ENCODE results near the gene C10orf88. TPM values are rescaled to one million over a fixed set of nuclear protein-coding genes. Genes with fewer than 3 reads are reported as not detected.

C10orf88 gene, protein sequence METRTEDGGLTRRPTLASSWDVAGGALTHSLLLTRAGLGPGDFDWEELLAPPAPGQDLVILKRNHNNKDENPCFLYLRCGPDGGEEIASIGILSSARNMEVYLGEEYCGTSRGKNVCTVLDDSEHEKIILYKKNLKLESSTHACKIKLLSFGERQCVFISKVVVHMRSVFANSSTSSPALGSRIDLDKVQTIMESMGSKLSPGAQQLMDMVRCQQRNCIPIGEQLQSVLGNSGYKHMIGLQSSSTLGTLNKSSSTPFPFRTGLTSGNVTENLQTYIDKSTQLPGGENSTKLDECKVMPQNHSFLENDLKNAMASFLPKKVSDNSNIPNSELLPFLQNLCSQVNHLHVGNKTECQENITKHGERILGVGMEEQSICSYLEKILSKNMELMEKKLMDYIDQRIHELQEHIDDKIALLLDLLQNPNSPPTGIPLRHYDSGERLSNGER
- 14.8 and 16.0 TPM in 2 replicates for total RNA-seq

DNA sequence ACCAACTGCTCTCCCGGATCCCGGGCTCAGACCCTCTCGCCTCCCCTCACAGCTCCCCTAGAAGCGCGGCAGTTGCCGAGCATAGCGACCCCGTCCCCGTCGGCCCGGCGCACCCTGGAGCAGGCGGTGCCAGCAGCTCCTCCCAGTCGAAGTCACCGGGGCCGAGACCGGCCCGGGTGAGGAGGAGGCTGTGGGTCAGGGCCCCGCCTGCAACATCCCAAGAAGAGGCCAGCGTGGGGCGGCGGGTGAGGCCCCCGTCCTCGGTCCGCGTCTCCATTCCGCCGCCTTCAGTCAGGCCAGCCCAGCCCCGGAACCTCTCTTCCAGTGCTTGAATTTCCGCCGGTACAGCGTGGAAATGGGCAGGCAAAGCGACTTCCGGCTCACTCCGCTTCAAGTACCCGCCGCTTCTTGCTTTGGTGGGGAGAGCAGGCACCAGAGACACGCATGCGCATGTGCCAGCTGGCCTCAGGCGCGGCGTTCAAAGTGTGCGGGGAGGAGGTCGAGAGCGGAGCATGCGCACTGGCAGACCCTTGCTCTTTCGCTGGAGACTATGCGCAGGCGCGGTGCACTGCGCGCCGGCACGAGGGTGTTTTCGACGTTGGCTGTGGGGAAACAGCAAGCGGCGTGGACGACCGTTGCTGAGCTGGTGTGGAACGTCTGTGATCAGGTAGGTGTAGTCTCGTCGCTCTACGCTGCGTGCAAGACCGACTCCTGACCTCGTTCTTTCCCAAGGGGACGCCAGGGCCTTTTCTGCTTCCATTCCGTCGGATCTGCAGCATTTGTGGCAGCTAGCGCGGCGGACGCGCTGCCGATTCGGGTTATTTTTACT is at the start of gene C10orf88:
Gene C10orf88 (minus strand): TSS at position 326 of the 829 bp plus-strand sequence. CDS start 49 bp downstream, at position 277.
- intact Hi-C loops (cut with micrococcal nuclease): loop anchor here (1.0 to 5.0 kb wide), 6 partner anchors 26 to 200 kb away; partner anchors contain the start of genes BUB3, FAM24B, HMX3 and IKZF5

DNA sequence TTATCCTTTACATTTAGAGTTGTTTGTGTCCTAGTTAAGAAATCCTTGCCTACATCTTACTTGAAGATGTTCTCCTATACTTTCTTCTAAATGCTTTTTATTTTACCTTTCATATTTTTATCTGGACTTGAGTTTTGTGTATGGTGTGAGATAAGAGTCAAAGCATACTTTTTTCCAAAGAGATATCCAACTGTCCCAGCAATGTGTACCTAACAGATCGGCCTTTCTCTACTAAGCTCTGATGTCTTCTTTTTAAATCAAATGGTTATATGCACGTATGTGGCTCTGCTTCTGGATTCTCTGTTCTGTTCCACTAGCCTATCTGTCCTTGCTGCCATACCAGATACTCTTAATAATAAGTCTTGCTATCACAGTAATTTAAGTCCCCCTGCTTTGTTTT is 47.3 kb upstream of the C10orf88 start:
- intact Hi-C loops (cut with micrococcal nuclease): no loop called here

DNA sequence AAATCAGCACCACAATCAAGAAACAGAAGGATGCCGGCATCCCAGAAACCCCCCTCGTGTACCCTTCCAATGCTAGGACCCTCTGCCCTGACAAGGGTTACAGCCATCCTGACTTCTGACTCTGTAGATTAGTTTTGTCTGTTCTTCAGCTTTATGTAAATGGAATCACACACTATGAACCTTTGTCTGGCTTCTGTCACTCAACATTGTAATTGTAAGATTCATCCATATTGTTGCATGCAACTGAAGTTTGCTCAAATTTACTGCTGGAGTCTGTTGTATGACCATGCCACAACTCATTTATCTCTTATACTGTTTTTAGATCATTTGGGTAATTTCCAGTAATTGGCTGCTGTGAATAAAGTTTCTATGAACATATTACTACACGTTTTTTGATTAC is 46.1 kb upstream of the C10orf88 start:
- intact Hi-C loops (cut with micrococcal nuclease): no loop called here

DNA sequence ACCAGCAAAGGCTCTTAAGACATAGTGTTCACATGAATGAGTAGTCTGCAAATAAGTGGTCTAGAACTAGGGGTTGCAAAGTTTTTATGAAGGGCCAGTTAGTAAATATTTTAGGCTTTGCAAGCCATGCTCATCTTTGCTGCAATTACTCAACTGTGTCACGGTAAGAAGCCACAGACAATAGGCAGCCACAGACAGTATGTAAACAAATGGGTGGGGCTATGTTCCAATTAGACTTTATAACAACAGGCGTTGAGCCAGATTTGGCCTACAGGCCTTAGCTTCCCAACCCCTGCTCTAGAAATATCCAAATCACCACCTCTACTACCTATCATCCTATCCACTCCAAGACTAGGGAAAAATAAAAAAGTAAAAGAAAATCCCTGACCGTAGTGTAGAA is 45.3 kb upstream of the C10orf88 start:
- intact Hi-C loops (cut with micrococcal nuclease): no loop called here

DNA sequence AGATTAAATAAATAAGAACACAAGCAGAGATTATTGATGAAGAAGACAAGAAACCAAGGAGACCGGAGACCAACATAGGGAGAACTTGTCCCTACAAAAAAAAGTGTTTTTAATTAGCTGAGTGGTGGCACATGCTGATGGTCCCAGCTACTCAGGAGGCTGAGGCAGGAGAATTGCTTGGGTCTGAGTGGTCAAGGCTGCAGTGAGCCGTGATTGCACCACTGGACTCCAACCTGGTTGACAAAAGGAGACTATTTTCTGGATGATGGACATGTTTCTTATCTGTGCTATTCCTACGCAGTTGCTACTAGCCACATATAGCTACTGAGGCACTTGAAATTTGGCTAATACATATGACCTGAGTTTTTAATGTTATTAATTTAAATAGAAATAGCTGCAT is 44.9 kb upstream of the C10orf88 start:
- intact Hi-C loops (cut with micrococcal nuclease): no loop called here

DNA sequence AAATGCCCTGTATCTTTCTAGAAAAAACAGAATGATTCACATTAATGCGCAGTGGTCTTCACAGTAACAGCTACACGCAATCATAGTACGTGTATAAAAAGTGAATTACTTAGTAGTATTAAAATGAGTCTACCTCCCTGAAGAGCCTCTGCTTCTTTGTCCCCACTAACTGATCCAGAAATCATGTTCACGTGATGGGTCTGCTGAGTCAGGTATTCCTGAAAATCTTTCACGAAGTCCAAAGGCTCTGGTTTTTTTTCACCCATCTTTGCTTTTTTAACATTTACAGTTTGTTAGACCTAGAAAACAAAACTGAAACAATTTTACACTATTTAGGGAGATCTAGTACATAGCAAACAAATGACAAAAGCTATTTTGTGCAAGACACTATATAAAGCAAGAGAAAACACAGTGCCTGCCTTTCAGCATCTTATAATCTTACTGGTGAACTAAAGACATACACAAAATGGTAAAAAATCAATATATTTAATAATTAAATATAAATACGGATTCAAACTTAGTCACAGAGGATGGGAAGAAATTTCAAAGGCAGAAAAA is 44.4 kb upstream of the C10orf88 start:
- intact Hi-C loops (cut with micrococcal nuclease): no loop called here

DNA sequence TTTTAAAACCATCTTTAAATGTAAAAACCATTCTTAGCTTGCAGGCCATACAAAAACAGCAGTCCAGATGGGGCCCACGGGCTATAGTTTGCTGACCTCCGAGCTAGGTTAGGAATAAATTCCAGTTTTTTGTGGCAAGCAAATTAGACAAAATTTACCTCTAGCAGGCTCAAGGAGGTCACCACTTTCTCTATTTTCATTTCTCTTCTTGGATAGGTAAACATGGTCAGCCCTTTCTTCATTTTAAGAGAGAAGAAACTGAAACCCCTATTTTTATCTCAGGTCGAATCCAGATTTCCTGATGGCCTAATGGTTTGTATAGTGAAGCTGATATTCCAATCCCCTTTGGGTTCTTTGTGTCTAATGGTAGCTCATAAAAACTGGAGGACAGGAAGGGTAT is 43.8 kb upstream of the C10orf88 start:
- intact Hi-C loops (cut with micrococcal nuclease): no loop called here

DNA sequence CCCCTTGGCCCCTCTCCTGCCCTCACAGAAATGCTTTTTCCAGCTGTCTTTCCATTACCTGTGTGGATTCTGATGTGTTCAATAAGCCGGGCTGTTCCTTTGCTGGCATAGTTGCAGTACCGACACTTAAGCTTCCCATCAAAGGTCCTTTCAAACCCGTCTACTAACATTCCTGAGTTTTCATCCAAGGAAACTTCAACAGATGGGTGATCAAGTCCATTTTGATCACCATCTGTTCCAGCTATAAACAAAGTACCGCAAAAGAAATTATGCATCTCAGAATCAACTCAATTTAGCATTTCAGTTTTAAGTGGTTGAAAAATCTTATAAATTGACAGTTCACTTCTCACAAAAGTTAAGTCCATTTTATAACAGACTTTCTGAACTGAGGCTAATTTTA is 41.9 kb upstream of the C10orf88 start:
- intact Hi-C loops (cut with micrococcal nuclease): no loop called here

DNA sequence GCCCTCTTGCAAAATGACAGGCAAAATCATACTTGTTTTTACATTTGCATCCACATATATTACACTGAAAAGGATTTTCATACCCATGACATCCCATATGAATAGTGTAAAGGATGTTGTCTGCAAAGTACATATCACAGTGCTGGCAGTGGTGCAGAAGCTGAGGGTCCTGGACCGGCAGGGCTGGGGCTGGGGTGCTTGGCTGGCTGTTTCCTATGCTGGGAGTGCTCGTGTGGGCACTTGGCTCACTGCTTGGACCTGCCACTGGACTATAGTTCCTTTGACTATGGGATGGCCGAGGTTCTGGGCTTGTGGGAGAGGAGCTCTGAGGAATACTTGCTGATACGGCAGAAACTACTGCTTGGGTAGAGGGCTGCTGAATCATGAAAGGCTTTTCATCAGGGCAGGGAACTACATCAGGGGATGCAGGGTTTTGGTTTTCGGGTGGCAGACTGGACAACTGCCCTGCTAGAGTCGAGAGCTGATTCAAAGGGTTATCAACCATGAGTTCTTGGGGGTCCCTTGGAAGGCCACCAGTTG is 39.8 kb upstream of the C10orf88 start:
- intact Hi-C loops (cut with micrococcal nuclease): no loop called here

DNA sequence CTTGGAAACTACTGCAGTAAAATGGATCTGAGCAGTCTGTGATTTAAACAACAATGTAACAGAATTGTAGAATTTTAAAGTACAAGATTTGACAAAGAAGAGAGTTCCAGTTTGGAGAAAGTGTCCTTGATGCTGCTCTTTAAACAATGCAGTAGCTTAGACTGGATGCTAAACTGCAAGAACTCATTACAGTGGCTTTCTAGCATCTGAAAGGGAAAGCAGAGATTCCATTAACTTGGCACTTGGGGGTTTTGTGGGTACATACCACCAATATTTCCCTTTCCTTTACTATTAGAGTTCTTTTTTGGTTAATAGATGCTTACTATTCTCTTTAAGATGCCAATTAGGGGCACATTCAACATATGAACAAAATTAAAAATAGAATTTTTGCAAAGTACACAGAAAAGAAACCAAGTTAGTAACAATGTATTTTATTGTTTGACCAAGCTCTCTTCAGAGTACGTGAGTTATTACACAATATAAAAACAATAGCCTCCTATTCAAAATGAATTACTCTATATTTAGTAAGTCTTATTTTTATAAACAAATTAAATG is 38.1 kb upstream of the C10orf88 start:
- intact Hi-C loops (cut with micrococcal nuclease): no loop called here

DNA sequence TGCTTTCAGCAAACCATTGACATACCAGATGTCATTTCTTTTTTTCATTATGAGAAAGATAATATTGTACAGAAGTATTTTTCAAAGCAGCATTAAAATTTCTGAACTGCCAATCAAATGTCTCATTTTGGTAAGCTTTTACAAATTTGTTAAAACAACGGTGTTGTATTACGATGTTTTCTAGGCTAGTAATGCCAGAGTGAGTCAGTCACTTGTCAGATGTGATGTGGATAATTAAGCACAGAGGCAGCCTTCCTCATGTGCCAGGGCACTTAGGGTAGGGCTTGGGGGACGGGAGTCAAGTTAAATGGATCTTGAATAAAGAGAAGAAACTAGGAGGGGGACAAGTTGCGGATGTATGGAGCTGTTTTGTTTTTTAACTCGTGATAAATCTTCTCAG is 36.3 kb upstream of the C10orf88 start:
- intact Hi-C loops (cut with micrococcal nuclease): no loop called here

DNA sequence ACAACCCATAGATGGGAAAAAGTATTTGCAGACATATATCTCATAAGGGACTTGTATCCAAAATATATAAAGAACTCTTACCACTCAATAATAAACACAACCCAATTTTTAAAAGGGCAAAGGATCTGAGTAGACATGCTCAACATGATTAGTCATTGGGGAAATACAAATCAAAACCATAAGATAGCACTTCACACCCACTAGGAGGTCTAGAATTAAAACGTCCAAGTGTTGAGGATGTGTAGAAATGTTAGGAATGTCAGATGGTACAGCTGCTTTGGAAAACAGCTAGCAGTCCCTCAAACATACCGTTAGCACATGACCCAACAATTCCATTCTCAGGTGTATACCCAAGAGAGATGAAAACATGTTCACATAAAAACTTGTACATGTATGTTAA is 34.5 kb upstream of the C10orf88 start:
- intact Hi-C loops (cut with micrococcal nuclease): no loop called here

DNA sequence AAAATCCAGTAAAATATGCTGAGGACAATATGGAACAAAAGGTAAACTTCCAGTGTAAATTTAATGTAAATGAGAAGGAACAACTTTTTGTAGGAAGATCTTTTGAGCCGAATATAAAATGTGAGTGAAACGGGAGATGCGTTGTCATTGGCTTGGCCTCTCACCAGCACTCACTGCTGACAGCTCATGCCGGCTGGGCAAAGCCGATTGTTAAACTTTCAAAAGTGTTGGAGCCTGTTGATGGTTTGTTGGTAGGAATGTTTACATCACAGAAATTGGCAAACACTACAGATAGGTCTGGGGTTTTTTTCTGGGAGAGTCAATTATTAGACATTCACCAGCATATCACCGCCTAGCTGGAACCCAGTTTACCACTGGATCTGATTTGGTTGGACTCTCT is 32.3 kb upstream of the C10orf88 start:
- intact Hi-C loops (cut with micrococcal nuclease): no loop called here

DNA sequence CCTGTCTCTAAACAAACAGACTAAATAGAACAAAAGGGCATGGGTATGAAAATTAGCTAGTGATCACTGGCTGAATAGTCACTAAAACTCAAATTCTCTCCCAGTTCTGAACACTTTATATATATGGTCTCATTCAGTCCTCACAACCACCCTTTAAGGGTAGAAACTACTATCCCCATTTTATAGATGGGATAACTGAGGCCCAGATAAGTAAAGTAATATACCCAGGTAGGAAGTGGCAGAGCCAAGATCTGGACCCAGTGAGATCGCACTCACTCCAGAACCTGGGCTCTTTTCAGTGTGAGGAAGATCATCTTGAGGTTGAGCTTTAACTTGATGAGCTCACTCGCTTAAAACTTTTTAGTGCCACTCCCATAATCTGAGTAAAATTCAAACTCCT is 30.7 kb upstream of the C10orf88 start:
- intact Hi-C loops (cut with micrococcal nuclease): no loop called here

DNA sequence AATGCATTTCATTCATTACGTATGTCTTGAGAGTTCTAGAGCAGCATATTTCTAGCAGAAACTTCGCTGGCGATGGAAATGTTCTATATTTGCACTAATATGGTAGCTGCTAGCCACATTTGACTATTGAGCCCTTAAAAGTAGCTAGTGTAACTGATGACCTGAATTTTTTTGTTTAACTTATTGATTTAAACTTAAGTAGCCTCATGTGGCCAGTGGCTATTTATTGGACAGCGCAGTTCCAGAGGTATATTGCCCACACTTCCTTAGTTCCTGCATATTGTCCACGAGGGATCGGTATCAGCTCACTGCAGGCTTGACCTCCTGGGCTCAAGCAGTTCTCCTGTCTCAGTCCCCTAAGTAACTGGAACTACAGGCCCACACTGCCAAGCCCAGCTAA is 29.9 kb upstream of the C10orf88 start:
- intact Hi-C loops (cut with micrococcal nuclease): no loop called here

DNA sequence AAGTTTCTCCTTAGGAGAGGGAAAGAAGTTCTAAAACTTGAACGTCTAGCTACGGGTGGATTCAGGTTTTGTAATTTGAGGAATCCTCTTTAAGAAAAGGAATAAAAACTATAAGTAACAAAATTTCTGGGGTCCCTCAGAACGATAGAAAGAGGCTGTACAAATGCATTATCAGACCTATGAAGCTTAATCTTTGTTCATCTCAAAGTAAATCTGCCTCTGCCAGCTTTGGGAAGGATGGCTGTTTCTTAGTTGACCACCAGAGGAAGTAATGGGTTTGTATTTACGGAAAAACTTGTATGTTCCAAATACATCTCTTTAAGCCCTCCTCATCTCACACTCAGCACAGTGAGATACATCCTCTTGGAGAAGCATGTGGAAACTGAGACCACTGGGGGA is 27.0 kb upstream of the C10orf88 start:
- intact Hi-C loops (cut with micrococcal nuclease): loop anchor here (2.0 kb wide), 1 partner anchor 68 kb away; no protein-coding TSS in a partner anchor

DNA sequence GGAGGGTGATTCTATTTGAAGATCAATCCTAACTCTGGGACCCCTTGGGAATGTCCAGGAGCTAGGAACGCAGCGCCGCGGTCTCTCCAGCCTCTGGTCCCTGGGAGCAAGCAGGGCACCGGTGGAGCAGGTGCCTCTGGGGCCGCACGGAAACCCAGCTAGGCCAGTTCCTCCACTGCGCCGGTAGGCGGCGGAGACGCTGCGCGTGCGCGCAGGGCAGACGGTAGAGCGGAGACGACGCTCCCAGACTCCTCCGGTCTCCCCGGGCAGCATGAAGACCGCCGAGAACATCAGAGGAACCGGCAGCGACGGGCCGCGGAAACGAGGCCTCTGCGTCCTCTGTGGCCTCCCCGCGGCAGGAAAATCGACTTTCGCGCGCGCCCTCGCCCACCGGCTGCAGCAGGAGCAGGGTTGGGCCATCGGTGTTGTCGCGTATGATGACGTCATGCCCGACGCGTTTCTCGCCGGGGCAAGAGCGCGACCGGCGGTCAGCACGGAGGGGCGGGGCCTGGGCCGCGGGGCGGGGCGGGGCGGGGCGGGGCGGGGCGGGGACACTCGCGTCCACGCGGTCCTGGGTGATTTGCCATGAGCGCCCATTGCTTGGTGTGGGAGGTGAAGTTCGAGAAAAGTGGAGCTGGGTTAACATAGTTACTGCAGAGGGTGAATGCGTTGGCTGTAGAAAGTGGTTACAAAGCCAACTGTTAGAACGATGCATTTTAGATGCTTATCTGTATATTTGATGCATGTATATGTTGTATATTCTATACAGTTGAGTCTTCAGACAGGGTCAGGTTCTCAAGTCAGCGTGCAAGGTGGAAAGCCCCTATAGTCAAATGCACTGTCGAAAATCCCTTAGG is 26.4 kb upstream of the C10orf88 start, which contains the start of gene PSTK:
Gene PSTK (plus strand): TSS at position 193 of the 857 bp plus-strand sequence. CDS start 79 bp downstream, at position 272.
- intact Hi-C loops (cut with micrococcal nuclease): loop anchor here (1.0 to 2.0 kb wide), 5 partner anchors 26 to 174 kb away; partner anchors contain the start of genes BUB3, C10orf88, FAM24B and IKZF5

DNA sequence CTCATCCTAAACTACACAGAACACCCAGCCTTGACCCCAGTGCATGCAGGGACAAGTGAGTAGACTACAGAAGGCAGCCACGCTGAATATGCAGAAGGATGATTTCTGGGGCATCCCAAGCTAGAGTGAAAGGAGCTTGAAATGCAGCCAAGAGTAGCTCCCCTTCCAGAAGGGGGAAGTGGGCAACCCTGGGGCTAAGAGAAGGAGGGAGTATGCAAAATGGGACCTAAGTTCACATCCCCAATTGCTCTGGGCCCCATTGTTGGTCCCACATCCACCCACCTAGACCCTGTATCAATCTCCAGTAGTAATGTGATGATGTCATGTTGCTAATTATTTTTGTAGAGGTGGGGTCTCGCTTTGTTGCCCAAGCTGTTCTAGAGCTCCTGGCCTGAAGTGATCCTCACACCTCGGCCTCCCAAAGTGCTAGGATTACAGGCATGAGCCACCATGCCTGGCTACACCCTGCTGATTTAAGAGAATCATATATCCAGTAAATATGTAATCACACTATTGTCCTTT is 20.6 kb upstream of the C10orf88 start:
- intact Hi-C loops (cut with micrococcal nuclease): no loop called here

DNA sequence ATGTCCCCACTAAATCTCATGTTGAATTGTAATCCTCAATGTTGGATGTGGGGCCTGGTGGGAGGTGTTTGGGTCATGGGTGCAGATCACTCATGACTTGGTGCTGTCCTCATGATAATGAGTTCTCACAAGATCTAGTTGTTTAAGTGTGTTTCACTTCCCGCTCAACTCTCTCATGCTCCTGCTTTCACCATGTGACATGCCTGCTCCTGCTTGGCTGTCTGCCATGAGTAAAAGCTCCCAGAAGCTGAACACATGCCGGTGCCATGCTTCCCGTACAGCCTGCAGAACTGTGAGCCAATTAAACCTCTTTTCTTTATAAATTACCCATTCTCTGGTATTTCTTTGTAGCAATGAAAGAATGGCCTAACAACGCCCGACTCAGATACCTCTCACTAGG is 20.0 kb upstream of the C10orf88 start:
- intact Hi-C loops (cut with micrococcal nuclease): no loop called here

DNA sequence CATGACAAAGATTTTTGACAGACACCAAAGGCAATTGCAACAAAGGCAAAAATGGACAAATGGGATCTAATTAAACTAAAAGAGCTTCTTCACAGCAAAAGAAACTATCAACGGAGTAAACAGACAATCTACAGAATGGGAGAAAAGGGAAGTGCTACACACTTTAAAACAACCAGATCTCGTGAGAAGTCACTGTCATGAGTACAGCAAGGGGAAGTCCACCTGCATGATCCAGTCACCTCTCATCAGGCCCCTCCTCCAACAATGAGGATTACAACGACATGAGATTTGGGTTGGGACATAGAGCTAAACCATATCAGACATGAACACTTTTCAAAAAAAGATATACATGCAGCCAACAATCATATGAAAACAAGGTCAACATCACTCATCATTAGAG is 14.7 kb upstream of the C10orf88 start:
- intact Hi-C loops (cut with micrococcal nuclease): no loop called here

Measured in T-helper 1 cell treated with Interleukin-12 subunit alpha and Interleukin-12 subunit beta and Interleukin-4 antibody, amounts not matched to agents 30 ng/mL and 1 ng/mL, for 36 hours (primary cell).